HCT116 (cell line): ENCODE measurements around the gene NOD1. TPM values are rescaled to one million over a fixed set of nuclear protein-coding genes. Genes with fewer than 3 reads are reported as not detected.

Experiments used
- ATAC-seq: fragments of 200-7000 bp; cut with Tn5 transposase; 2 replicates; pipeline ENCODE4 v1.9.1; 2020; ENCODE audit warnings: mild to moderate bottlenecking, moderate library complexity
- BruUV-seq: library from RNA; stranded (reverse); fragments of 400-500 nt; replicated peaks from 2 replicates; lab custom pipeline; 2021; lab: Mats Ljungman, UMichigan
- CTCF ChIA-PET: fragments of 300-600 bp; sonication (Branson Sonifier 250); formaldehyde crosslinking; loops from one replicate; lab custom pipeline; 2021; ENCODE audit warnings: antibody characterized with exemption; lab: Charles Lee
- POLR2A ChIA-PET: fragments of 300-600, 350-600 bp; sonication (Branson Sonifier 250); formaldehyde crosslinking; loops from one replicate; lab custom pipeline; 2021; ENCODE audit warnings: antibody characterized with exemption; lab: Charles Lee
- RAD21 ChIA-PET, 2 experiments: fragments of 300-600 bp; sonication (Branson Sonifier 250); formaldehyde crosslinking; loops; one replicate each; lab custom pipeline; 2023; ENCODE audit warnings: low total read pairs in 2 of 2; ENCODE audit not compliant: uncharacterized antibody in 2 of 2, unreplicated experiment in 2 of 2, low non-redundant PET in 1 of 2; lab: Charles Lee
- DNase-seq: peaks from one replicate; pipeline ENCODE4 v3.0.0-alpha.2; 2010; ENCODE audit warnings: low read depth, low spot score
- H2AFZ ChIP-seq: fragments of 200-600 bp; shearing (Covaris generic), sonication (generic); 2 replicates; pipeline ENCODE4 v1.6.1; 2017; ENCODE audit warnings: low read depth, mixed run types, mixed read lengths, antibody characterized with exemption, low read length; ENCODE audit not compliant: poor library complexity, severe bottlenecking
- H3K27ac ChIP-seq: 2 replicates; pipeline ENCODE4 v1.5.1; 2012; ENCODE audit warnings: low read depth, low read length
- H3K27me3 ChIP-seq: fragments of 200-600 bp; sonication (generic); 2 replicates; pipeline ENCODE4 v1.6.1; 2016; ENCODE audit warnings: mixed run types, low read length, mixed read lengths; ENCODE audit not compliant: insufficient read depth
- H3K36me3 ChIP-seq, 2 experiments: fragments of 200-500 bp in 1 of 2; fragments of 200-600 bp in 1 of 2; sonication (Bioruptor generic) in 1 of 2; sonication (generic) in 1 of 2; 2 replicates each; pipeline versions ENCODE4 v1.5.1 to v1.6.1; 2014 to 2016; ENCODE audit warnings: low read length in 2 of 2, inconsistent platforms in 1 of 2, mixed read lengths in 1 of 2, mixed run types in 1 of 2; ENCODE audit not compliant: insufficient read depth in 2 of 2, control insufficient read depth in 1 of 2
- H3K4me1 ChIP-seq, 2 experiments: fragments of 200-600 bp in 1 of 2; sonication (generic) in 1 of 2; 2 replicates each; pipeline versions ENCODE4 v1.5.1 to v1.6.1; 2012 to 2017; ENCODE audit warnings: low read length in 2 of 2, inconsistent platforms in 1 of 2, mild to moderate bottlenecking in 1 of 2, mixed read lengths in 1 of 2, mixed run types in 1 of 2, moderate library complexity in 1 of 2; ENCODE audit not compliant: insufficient read depth in 2 of 2, control insufficient read depth in 1 of 2
- H3K4me2 ChIP-seq: fragments of 200-600 bp; sonication (generic); 2 replicates; pipeline ENCODE4 v1.6.1; 2017; ENCODE audit warnings: mixed run types, low read length, mixed read lengths
- H3K4me3 ChIP-seq, 2 experiments: fragments of 200-600 bp in 1 of 2; sonication (generic) in 1 of 2; replicated peaks in 1 of 2; 2 replicates each; pipeline ENCODE4 v1.5.1; 2011 to 2016; ENCODE audit warnings: low read length in 2 of 2, control low read depth in 1 of 2, low read depth in 1 of 2, mild to moderate bottlenecking in 1 of 2, mixed read lengths in 1 of 2, mixed run types in 1 of 2
- H3K79me2 ChIP-seq: fragments of 200-600 bp; sonication (generic); 2 replicates; pipeline ENCODE4 v1.6.1; 2017; ENCODE audit warnings: mild to moderate bottlenecking, mixed run types, low read length, moderate library complexity, mixed read lengths; ENCODE audit not compliant: insufficient read depth
- H3K9ac ChIP-seq: fragments of 200-600 bp; sonication (generic); 2 replicates; pipeline ENCODE4 v1.6.1; 2016; ENCODE audit warnings: low read length, mixed read lengths
- H3K9me2 ChIP-seq: fragments of 200-600 bp; sonication (generic), shearing (Covaris generic); 2 replicates; pipeline ENCODE4 v1.6.1; 2017; ENCODE audit warnings: mixed run types, mild to moderate bottlenecking, moderate library complexity; ENCODE audit not compliant: insufficient read depth
- H3K9me3 ChIP-seq, 2 experiments: fragments of 200-500 bp in 1 of 2; fragments of 200-600 bp in 1 of 2; sonication (Bioruptor generic) in 1 of 2; sonication (generic) in 1 of 2; 2 replicates each; pipeline ENCODE4 v1.6.1; 2014 to 2017; ENCODE audit warnings: low read length in 2 of 2, mixed read lengths in 2 of 2, inconsistent platforms in 1 of 2, low read depth in 1 of 2, mild to moderate bottlenecking in 1 of 2, mixed run types in 1 of 2, moderate library complexity in 1 of 2; ENCODE audit not compliant: control insufficient read depth in 1 of 2, insufficient read depth in 1 of 2
- H4K20me1 ChIP-seq: fragments of 200-600 bp; sonication (generic), shearing (Covaris generic); 2 replicates; pipeline ENCODE4 v1.6.1; 2017; ENCODE audit warnings: mixed run types, mild to moderate bottlenecking, moderate library complexity; ENCODE audit not compliant: insufficient read depth
- CBX3 ChIP-seq: IDR thresholded peaks from 2 replicates; pipeline ENCODE4 v1.6.1; 2012; ENCODE audit warnings: low read depth
- FOSL1 ChIP-seq: IDR thresholded peaks from 2 replicates; pipeline ENCODE4 v1.6.1; 2012; ENCODE audit warnings: low read depth
- SP1 ChIP-seq: IDR thresholded peaks from 2 replicates; pipeline ENCODE4 v1.6.1; 2012; ENCODE audit warnings: low read depth
- TCF7L2 ChIP-seq: IDR thresholded peaks from 2 replicates; pipeline ENCODE4 v1.7.0; 2011; ENCODE audit warnings: borderline replicate concordance, inconsistent platforms; ENCODE audit not compliant: insufficient read depth, insufficient read length; ENCODE audit errors: extremely low read depth
- intact Hi-C: fragments of 100-400 bp; cut with micrococcal nuclease; formaldehyde crosslinking; loops from 2 replicates; pipeline ENCODE4 v1.10.0; 2022
- total RNA-seq: library from RNA; stranded (reverse); gene quantifications from one replicate; pipeline ENCODE4 v1.2.1, GENCODE V29; 2021; ENCODE audit not compliant: unreplicated experiment
- TF ChIP-seq, protein P1 (sequence below): IDR thresholded peaks from 2 replicates; pipeline ENCODE4 v1.6.1; 2012; ENCODE audit warnings: low read depth

Gene NOD1
- total RNA-seq, 1 experiment from 2014 or later = 5.9 TPM

DNA sequence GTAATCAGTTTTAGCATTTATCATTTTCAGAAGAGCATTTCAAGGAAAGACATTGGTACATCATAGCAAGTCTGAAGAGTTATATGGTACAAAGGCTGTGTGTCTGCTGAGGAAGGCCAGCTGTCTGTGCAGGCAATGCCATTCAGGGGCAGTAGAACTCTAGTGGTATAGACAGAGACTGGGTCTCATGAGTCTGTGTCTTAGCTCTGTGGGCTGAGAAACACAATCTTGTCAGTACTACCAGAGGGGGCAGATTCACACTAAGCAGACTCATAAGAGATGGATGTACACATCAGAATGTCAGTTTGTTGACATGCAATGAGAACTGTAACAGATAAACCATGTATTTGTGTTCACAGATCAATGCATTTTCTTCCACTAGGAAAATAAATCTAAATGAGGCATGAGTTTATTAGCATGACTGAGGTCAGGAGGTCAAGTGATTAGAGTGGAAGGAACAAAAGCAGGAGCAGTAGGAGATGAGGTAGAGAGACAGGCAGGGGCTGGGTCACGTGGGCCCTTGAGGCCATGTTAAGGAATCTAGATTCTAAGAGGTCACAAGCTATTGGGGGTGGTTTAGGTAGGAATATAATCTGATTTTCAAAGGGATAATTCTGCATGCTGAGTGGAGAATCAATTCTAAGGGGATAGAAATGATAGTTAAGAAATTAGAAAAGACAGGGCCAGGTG, 33.5 kb upstream of the NOD1 start:
- no peaks in the 10 kb centered on the region for H3K27me3 ChIP-seq
- RAD21 ChIA-PET = interaction anchor here in 1 of 2 experiments (1.8 kb wide), 1 partner anchor 52 kb away, joined by 4 read pairs; no protein-coding TSS in a partner anchor
- H3K9me3 ChIP-seq = no peaks in the 10 kb centered on the region
- POLR2A ChIA-PET = no interaction called here
- H3K79me2 ChIP-seq = no peaks in the 10 kb centered on the region
- no TSS peak for BruUV-seq
- no peaks in the 10 kb centered on the region for H3K4me1 ChIP-seq
- no peaks in the 10 kb centered on the region for H4K20me1 ChIP-seq
- no peak overlapping the region for H3K27ac ChIP-seq
- H3K9me2 ChIP-seq = no peaks in the 10 kb centered on the region
- no peaks in the 10 kb centered on the region for H3K36me3 ChIP-seq
- H3K4me2 ChIP-seq = no peak overlapping the region
- DNase-seq = no peak
- peak; percentile 65 for ATAC-seq
- no peak overlapping the region for H3K9ac ChIP-seq
- TF ChIP-seq, protein P1, sequence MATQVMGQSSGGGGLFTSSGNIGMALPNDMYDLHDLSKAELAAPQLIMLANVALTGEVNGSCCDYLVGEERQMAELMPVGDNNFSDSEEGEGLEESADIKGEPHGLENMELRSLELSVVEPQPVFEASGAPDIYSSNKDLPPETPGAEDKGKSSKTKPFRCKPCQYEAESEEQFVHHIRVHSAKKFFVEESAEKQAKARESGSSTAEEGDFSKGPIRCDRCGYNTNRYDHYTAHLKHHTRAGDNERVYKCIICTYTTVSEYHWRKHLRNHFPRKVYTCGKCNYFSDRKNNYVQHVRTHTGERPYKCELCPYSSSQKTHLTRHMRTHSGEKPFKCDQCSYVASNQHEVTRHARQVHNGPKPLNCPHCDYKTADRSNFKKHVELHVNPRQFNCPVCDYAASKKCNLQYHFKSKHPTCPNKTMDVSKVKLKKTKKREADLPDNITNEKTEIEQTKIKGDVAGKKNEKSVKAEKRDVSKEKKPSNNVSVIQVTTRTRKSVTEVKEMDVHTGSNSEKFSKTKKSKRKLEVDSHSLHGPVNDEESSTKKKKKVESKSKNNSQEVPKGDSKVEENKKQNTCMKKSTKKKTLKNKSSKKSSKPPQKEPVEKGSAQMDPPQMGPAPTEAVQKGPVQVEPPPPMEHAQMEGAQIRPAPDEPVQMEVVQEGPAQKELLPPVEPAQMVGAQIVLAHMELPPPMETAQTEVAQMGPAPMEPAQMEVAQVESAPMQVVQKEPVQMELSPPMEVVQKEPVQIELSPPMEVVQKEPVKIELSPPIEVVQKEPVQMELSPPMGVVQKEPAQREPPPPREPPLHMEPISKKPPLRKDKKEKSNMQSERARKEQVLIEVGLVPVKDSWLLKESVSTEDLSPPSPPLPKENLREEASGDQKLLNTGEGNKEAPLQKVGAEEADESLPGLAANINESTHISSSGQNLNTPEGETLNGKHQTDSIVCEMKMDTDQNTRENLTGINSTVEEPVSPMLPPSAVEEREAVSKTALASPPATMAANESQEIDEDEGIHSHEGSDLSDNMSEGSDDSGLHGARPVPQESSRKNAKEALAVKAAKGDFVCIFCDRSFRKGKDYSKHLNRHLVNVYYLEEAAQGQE = no peak
- TF ChIP-seq CBX3 (no peak), TCF7L2 (no peak), SP1 (no peak), FOSL1 (no peak)
- no peak overlapping the region for H2AFZ ChIP-seq
- intact Hi-C loops = no loop called here
- CTCF ChIA-PET = interaction anchor here (0.9 to 2.1 kb wide), 2 partner anchors 51 to 53 kb away, joined by 4 to 10 read pairs; no protein-coding TSS in a partner anchor
- no peak overlapping the region for H3K4me3 ChIP-seq
